Skin of body (tissue), 3 donors: ENCODE data around the gene MYO5A. TPM values are rescaled to one million over a fixed set of nuclear protein-coding genes. Genes with fewer than 3 reads are reported as not detected.

ENCODE experiments used
- DNase-seq: peaks from one replicate; lab custom pipeline; 2025; lab: John Stamatoyannopoulos, UW
- small RNA-seq: library from RNA; depleted of rRNA; stranded (forward); fragments of <200 nt; gene quantifications from one replicate; pipeline ENCODE3, GENCODE V24; 2014; ENCODE audit warnings: low replicate concordance
- total RNA-seq: library from RNA; depleted of rRNA; stranded (reverse); fragments of >200 nt; gene quantifications from one replicate; pipeline ENCODE4 v1.2.3, GENCODE V29; 2014

MYO5A gene
- total RNA-seq, 1 donor from 2014 or later, result 21.2 TPM

DNA sequence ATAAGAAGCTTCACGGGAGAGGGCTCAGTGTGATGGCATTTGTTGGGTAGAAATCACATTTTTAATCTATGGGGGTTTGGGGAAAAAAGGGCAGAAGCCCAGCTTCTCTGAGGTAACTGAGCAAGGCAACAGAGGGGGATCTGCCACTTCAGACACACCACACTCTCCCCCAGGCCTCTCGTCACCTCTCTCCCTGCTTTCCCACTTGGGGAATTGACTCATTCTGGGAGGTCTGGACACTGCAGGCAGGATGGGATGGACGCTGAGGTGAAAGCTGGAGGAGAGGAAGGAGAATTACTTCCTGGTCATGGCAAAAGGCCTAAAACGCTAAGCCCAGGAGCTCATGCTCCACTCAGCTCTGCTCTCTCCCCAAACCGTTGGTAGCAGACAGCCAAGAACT, 266.3 kb downstream of the MYO5A start:
- DNase-seq, result no peak

DNA sequence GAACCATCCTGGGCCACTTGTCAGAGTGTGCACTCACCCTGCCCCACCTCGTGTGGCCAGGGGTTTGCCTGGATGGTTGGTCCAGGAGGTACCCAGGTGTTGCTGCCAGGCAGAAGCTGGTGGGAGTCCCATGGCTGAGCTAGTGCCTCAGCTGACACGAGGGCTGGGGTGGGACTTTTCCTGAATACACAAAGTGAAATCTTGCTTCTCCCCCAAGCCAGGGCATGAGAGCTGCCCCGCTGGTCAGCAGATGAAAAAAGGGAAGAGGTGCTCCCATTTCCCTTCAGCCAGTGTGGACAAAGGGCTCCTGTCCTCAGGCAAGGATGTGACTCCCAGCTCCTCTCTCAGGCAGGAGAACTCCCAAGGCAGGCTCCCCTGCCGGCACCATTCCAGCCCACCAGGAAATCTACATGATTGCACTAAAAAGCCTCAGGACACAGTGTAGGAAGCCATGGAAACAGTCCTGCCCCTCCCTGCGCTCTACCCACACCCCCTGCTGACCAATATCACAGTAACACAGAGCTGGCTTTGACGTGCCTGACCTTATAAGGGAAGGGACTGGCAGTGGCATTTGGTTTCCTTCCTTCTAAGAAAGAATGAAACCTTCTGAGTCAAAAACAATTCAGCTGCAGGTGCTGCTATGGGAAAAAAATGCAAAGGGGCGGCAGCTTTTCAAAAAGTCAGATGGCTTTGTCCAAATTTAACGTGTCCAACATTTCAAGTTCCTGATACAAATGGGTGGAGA, 267.0 kb downstream of the MYO5A start:
- DNase-seq, result no peak

DNA sequence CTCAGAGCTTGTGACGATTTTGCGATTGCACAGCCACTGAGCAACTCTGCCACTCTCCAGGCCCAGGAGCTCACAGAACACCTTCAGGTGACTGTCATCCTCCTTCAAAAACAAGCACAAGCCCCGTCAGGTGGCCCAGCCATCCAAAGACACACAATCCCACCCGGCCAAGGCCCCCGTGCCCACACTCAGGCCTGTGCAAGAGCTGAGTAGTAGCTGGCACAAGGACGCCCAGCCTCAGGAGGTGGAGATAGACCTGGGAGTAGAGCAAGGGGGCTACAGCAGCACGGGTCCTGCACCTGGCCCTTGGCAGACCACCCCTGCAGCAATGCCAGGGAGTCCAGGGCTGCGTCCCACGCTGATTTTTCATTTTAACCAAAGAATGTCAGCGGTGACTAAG, 267.7 kb downstream of the MYO5A start:
- no peak for DNase-seq

DNA sequence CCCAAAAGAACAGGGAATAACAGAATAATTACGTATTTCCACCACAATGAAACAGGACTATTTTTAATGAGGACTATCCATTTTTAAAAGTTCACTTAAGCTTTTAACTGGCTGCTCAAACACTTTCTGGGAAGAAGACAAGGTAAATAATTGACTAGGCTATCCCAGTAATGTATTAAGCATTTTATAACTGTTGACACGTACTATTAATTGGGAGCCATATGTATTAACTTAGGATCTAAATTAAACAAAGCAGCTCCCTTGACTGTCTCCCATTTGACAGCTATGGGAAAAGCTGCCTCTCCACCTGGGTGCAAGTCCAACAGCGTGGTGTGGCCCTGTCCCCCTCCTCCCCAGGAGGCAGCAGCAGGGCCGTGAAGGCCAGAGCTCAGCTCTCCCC, 269.2 kb downstream of the MYO5A start:
- DNase-seq, result no peak

DNA sequence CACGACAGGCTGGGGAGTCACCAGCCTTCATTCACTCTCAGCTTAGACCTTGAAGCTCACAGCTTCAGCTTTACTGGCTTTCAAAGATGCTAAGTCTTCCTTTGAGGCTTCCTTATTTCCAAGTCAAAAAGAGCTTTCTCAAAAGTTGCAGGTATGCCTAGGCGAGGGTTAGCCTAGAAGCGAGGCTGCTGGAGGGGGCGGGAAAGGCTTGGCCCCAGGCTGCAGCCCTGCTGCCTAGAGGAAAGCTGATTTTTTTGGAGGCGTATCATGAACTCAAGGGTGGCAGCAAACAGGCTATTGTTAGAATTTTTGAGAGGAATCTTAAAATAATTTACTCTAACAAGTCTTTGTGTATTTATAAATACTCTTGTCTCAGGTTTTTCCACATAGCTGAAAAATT, 270.2 kb downstream of the MYO5A start:
- DNase-seq, result no peak

DNA sequence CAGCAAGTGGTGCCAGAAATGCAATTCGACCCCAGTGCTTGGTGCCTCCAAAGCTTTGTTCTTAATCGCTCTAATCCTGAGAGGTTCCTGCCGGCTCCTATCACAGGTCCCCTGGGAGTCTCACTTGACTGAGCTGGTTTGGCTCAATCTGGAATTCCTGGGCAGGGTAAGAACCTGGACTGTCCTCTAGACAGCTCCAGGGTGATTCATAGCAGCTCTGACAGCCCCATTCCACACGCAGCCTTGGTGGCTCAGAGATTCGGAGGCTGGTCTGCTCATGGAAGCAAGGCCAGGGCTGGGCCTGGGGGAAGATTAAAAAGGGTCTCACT, 271.0 kb downstream of the MYO5A start:
- no peak for DNase-seq

Small RNA genes within 50 kb of the gene (small RNA-seq; reads per million reads assigned to genes)
- gene MIR1266, result 0.07 reads per million

Other genes starting within 250 kb of the MYO5A start
- gene MYO5C, start 233.1 kb downstream of the MYO5A start, total RNA-seq, result 8.0 TPM
- gene ARPP19, start 40.1 kb upstream of the MYO5A start, total RNA-seq, result 102 TPM
- gene ATOSA, start 150.5 kb upstream of the MYO5A start, total RNA-seq, result 73.6 TPM